ENCODE data around the gene AP3B2.
A peak's percentile ranks its signal among the peaks of the same experiment; 100 is the strongest.

Gene AP3B2

DNA sequence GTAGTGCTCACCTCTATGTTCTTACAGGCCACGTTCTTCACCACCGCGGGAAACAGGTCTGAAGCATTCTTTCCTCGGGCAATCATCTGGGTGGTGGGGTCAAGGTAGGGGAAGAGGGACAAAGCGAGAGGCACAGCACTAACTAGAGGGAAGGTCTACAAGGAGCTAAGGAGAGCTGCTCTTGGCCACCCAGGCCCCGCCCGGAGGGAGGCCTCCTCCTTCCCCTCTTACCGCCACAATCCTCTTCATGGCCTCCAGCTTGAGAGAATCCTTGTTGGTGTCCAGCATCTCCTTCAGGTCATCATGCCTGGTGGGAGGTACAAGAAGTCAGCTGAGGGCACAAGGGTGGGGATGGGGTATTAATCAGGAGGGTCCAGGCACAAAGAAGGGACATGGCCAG is 20.5 kb downstream of the AP3B2 start:
- DNase-seq, result no peak

DNA sequence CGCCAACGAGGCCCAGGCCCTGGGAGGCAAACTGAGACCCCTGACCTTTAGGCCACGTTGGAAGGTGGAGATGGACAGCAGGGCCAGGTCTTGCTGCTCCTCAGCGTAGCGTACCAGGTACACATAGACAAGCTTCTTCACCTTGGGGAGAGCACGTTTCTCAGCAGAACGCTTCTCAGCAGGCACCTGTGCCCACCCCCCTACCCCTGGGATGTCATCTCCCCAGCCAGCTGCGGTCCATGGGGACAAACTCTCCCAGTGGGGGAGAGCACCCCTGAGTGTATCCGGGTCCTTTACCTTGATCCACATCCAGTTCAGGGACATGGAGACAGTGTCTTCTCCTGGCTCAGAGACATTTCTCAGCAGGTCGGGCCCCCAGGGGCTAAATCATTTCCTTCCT is 21.0 kb downstream of the AP3B2 start:
- DNase-seq, result no peak

- peak; percentile 6 for DNase-seq
Observed at GRCh38 chr15:82681371-82681770, 28.3 kb downstream of the AP3B2 start.

- DNase-seq, result peak; percentile 88
Observed at GRCh38 chr15:82680200-82681102, 29.2 kb downstream of the AP3B2 start.

DNA sequence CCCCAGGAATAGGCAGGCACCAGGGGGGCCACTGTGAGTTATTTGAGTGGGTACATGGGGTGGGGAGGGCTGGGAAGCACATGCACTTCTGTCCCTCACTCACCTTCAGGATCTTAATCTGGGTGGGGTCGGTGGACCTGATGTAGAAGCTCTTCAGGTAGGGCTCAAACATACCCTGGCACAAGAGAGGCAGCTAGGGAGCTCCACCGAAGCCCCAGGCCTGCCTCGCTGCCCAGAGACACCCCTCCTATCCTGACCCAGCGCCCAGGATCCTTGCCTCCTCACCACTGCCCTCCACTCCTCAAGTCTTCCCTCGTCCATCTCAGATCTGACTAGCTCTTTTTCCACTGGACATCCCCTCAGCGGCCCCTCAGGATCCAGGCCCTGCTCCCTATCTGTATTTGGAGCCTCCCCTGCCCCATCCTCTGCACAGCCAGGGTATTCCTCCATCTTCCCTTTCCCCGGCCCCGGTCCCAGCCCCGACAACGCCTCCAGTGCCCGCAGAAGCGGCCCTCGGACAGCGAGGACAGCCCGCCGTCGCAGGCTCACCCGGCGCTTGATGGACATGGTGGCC is 30.0 kb downstream of the AP3B2 start:
- DNase-seq, result no peak

DNA sequence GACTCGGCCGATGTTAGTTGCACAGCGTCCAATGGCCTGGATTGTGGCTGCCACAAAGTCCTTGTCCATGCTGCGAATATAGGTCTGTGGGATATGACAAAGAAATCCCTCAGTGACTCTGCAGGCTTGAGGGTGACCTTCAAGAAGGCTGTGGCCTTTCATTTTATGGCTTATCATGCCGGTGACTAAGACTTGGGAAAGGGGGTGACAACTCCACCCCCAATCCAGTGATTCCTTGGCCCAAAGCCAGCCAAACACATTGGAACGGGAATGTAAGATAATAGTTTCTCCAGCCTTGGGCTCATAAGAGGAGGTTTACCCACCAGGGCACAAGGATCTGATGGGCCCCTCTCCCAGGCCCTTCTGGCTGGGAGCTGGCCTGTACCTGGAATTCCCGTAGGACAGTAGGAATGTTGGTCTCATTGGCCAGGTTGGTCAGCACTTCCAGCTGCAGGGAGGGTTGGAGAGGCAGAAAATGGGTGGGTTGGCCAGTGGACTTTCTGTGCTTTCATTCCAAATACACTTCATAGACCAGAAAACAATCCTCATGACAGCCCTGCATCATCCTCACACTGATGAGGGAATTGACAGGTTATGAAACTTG is 31.9 kb downstream of the AP3B2 start:
- DNase-seq, result no peak

GRCh38 chr15:82674873-82675272 is 34.8 kb downstream of the AP3B2 start:
- no peak for DNase-seq

DNA sequence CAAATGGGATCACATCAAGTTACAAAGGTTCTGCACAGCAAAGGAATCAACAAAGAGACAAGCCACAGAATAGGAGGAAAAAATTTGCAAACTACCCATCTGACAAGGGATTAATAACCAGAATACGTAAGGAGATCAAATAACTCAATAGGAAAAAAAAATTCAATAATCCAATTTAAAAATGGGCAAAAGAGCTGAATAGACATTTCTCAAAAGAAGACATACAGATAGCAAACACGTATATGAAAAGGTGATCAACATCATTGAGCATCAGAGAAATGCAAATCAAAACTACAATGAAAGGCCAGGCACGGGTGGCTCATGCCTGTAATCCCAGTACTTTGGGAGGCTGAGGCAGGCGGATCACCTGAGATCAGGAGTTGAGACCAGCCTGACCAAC is 39.0 kb downstream of the AP3B2 start:
- no peak for DNase-seq

DNA sequence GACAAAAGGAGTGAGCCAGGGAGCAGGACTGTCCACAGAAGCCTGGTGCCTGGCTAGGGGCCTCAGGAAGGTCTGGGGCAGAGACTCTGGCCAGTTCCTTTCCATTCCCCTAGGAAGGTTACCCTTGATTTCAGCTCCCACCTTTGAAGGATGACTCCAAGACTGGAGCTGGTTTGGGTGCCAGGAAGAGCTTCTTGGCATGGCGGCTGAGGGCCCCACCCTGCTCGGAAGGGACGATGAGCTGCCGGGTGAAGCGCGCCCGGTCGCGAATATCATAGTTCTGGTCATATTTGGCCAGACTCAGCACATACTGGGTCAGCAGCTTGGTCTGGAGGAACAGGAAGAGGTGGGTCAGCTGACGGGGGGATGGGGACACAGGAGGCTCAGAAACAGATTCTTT is 43.1 kb downstream of the AP3B2 start:
- DNase-seq, result no peak

GRCh38 chr15:82664021-82664420 is 45.7 kb downstream of the AP3B2 start:
- no peak for DNase-seq

GRCh38 chr15:82663186-82663600 is 46.5 kb downstream of the AP3B2 start:
- no peak for DNase-seq

GRCh38 chr15:82662641-82663040 is 47.0 kb downstream of the AP3B2 start:
- no peak for DNase-seq

- DNase-seq, result no peak
Observed at GRCh38 chr15:82660378-82660777, 49.3 kb downstream of the AP3B2 start.

DNA sequence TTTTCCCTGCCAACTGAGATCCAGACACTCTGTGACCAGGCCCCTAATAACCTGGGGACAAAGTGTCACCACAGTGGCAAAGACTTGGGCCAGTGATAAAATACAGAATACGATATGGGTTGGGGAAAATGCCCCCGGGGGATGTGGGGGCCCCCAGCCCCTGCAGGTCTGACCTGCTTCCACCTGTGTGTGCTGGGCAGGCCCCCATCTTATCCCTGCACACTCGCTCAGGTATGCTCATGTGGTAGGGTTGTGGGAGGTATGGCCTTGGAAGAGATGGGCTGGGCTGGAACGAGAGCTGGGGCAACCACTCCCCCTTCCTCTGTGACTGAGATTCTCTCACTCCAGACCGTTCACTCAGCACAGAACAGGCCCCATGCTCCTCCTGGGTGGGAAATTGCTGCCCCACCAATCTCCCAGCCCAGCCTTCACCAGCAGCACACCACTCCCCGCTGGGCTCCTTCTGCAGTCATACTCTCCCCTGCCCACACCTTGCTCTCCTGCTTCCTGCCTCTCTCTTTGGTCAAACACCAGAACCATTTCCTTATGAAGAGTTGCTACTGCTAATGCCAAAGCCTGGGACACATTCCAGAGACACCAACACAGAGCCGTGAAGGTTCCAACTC is 52.9 kb downstream of the AP3B2 start:
- DNase-seq, result peak; percentile 3

GRCh38 chr15:82655606-82656005 is 54.1 kb downstream of the AP3B2 start:
- no peak for DNase-seq

GRCh38 chr15:82653483-82654168 is 56.0 kb downstream of the AP3B2 start:
- no peak for DNase-seq

DNA sequence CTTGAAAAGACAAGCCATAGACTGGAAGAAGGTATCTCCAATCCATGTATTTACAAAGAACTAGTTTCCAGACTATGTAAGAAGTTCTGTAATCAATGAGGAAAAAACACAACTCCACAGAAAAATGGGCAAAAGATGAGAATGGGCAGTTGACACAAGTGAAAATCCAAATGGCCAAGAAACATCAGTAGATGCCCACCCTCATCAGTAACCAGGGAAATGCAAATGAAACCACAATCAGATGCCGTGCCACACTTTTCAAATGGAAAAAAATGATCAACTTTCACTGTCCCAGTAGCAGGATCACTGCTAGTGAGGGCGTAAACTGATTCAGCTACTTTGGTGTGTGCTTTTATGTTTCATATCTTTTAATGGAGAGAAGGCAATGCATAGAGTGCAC is 58.0 kb downstream of the AP3B2 start:
- no peak for DNase-seq

GRCh38 chr15:82650046-82650670 is 59.5 kb downstream of the AP3B2 start:
- no peak for DNase-seq

DNA sequence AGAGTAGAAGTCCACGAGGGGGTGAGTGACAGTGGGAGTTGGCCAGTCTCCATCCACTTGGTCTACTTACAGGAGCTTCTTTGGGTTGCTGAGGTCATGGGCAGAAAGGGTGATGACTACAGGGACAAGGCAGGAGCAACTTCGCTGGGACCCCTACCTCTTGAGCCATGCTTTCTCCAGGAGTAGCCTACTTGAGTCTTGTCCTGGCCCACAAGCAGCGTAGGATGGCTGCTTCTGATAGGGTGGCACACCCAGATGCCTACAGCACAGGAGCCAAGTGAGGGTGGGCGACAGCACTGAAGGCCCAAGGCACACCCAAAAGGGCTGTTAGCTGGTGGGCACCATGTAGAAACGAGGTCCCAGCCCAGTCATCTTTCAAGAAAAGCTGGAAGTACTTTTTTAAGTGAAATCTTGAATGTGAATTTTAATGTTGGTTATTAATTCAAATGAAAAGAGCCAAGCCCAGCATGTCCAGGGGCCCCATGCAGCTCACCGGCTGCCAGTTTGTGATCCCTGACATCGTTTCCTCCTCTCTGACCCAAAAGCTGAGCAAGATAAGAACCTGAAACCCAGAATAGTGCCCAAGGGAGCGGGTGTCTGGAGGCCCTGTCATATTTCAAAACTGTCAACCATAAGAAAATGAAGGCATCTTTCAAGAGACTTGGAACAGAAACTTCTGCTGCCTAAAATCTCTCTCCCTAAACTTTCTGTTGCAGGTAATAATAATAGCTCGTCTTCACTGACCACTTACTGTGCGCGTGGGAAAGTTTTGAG is 60.3 kb downstream of the AP3B2 start:
- DNase-seq, result no peak

DNA sequence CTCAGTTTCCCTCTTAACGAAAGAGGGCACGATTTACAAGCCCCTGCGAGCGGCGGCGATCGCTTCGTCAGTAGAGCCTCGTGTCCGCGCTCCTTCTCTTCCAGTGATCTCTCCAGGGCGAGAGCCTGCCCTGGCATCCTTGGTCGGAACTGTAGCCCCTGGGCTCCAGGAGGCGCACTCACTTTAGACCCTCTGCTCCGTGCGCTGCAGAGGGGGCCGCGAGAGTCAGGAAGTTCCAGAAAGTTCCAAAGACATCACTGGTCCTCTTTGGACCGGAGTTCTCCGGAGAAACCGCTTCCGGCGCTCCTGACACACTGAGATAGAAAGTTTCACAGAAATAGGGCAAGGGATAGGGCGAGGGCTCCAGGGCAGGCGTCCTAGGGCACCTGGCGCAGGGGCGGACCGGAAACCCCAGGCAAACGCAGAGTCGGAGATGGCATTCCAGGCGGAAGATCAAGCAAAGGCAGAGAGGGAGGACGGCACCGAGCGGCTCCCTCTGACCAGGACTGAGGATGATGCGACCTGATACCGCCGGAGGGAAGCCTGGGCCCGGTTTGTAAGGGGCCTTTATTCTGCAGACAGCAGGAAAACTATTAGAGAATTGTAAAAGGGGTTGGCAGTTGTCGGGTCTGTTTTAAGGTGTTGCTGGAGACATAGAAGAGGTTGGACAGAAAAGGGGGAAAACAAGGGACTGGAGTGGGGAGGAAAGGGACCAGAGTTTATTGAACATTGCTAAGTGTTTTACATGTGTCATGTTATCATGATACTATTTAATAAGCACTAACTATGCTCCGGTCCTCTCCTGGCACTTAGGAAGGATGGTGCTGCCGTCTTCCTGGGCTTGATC is 61.2 kb downstream of the AP3B2 start:
- DNase-seq, result no peak

- DNase-seq, result peak; percentile 23
Observed at GRCh38 chr15:82647835-82648256, 61.8 kb downstream of the AP3B2 start.

Measured in NCI-H69 (cell line).